B cell (primary cell): ENCODE measurements around the gene PKMYT1.

Source experiments
- EZH2 ChIP-seq: IDR thresholded peaks from 2 replicates; pipeline ENCODE4 v1.6.1; 2012; ENCODE audit warnings: borderline replicate concordance, low read depth, mild to moderate bottlenecking, moderate library complexity, low read length; ENCODE audit not compliant: insufficient read depth, poor library complexity, severe bottlenecking
- TF ChIP-seq, protein P1 (sequence below): fragments of 200-600 bp; IDR thresholded peaks from one replicate; pipeline ENCODE4 v1.8.0; 2022; ENCODE audit warnings: antibody characterized with exemption, mild to moderate bottlenecking

DNA sequence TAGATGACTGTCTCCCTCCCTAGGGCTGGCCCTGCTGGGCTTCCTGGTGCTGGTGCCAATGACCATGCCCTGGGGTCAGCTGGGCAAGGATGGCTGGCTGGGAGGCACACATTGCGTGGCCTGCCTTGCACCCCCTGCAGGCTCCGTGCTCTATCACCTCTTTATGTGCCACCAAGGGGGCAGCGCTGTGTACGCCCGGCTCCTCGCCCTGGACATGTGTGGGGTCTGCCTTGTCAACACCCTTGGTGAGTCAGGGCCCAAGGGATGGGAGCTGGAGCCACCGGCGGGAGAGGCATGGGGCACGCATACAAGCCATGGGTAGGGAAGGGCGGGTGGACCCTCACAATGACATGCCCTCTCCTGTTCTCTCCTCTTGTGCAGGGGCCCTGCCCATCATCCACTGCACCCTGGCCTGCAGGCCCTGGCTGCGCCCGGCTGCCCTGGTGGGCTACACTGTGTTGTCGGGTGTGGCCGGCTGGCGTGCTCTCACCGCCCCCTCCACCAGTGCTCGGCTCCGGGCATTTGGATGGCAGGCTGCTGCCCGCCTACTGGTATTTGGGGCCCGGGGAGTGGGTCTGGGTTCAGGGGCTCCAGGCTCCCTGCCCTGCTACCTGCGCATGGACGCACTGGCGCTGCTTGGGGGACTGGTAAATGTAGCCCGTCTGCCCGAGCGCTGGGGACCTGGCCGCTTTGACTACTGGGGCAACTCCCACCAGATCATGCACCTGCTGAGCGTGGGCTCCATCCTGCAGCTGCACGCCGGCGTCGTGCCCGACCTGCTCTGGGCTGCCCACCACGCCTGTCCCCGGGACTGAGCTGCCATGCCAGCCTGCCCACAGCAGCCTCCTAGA is 8.9 kb downstream of the PKMYT1 start:
- TF ChIP-seq, protein P1, sequence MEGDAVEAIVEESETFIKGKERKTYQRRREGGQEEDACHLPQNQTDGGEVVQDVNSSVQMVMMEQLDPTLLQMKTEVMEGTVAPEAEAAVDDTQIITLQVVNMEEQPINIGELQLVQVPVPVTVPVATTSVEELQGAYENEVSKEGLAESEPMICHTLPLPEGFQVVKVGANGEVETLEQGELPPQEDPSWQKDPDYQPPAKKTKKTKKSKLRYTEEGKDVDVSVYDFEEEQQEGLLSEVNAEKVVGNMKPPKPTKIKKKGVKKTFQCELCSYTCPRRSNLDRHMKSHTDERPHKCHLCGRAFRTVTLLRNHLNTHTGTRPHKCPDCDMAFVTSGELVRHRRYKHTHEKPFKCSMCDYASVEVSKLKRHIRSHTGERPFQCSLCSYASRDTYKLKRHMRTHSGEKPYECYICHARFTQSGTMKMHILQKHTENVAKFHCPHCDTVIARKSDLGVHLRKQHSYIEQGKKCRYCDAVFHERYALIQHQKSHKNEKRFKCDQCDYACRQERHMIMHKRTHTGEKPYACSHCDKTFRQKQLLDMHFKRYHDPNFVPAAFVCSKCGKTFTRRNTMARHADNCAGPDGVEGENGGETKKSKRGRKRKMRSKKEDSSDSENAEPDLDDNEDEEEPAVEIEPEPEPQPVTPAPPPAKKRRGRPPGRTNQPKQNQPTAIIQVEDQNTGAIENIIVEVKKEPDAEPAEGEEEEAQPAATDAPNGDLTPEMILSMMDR: no peak
- TF ChIP-seq EZH2: no peak
